K562 (cell line): ENCODE measurements around the gene SCARF2. TPM values are rescaled to one million over a fixed set of nuclear protein-coding genes. Genes with fewer than 3 reads are reported as not detected.

ENCODE experiments used
- ARID3B ChIP-seq: fragments of 250-450 bp; sonication (Bioruptor Pico); IDR thresholded peaks from 2 replicates; pipeline ENCODE4 v1.4.0; 2020; ENCODE audit warnings: borderline replicate concordance
- CHD1 ChIP-seq: fragments of 200-600 bp; sonication (generic); IDR thresholded peaks from one replicate; pipeline ENCODE4 v1.6.1; 2012; ENCODE audit warnings: mild to moderate bottlenecking, moderate library complexity, low read length, inconsistent platforms
- DIDO1 ChIP-seq: fragments of 450-650 bp; IDR thresholded peaks from 2 replicates; pipeline ENCODE4 v1.6.1; 2016; ENCODE audit warnings: low read depth, missing biosample characterization, missing genetic modification characterization
- ETV1 ChIP-seq: fragments of 450-650 bp; conservative IDR thresholded peaks from 2 replicates; pipeline ENCODE4 v1.6.1; 2016; ENCODE audit warnings: missing genetic modification characterization, control low read depth, low read depth, missing compliant biosample characterization
- GABPB1 ChIP-seq: sonication (generic); formaldehyde crosslinking; IDR thresholded peaks from 2 replicates; pipeline ENCODE4 v1.8.0; 2022; ENCODE audit warnings: mild to moderate bottlenecking, missing genetic modification reagents
- GTF2A2 ChIP-seq: IDR thresholded peaks from 2 replicates; pipeline ENCODE4 v1.6.1; 2016; ENCODE audit warnings: mild to moderate bottlenecking, missing genetic modification characterization, missing compliant biosample characterization
- IRF2 ChIP-seq: sonication (generic); formaldehyde crosslinking; IDR thresholded peaks from 2 replicates; pipeline ENCODE4 v1.8.1; 2022; ENCODE audit warnings: mild to moderate bottlenecking, missing genetic modification reagents
- JUN ChIP-seq, 2 experiments: sonication (generic) in 1 of 2; formaldehyde crosslinking in 1 of 2; IDR thresholded peaks; 2 replicates each; pipeline versions ENCODE4 v1.6.1 to v1.8.0; 2012 to 2022; ENCODE audit warnings: borderline replicate concordance in 2 of 2, mild to moderate bottlenecking in 2 of 2, improper control_type of control experiment in 1 of 2, low read depth in 1 of 2, low read length in 1 of 2, missing genetic modification reagents in 1 of 2
- MCM3 ChIP-seq: fragments of 450-650 bp; IDR thresholded peaks from 2 replicates; pipeline ENCODE4 v1.6.1; 2016
- NCOA6 ChIP-seq: fragments of 450-650 bp; IDR thresholded peaks from 2 replicates; pipeline ENCODE4 v1.6.1; 2017; ENCODE audit warnings: mild to moderate bottlenecking
- NFXL1 ChIP-seq: fragments of 450-650 bp; formaldehyde crosslinking; IDR thresholded peaks from 2 replicates; pipeline ENCODE4 v1.4.0; 2021; ENCODE audit warnings: mild to moderate bottlenecking
- NRF1 ChIP-seq, 2 experiments: fragments of 450-650 bp; IDR thresholded peaks in 1 of 2; conservative IDR thresholded peaks in 1 of 2; 2 replicates each; pipeline ENCODE4 v1.6.1; 2014; ENCODE audit warnings: mild to moderate bottlenecking in 2 of 2
- POLR2H ChIP-seq: IDR thresholded peaks from 2 replicates; pipeline ENCODE4 v1.6.1; 2016; ENCODE audit warnings: missing genetic modification characterization, low read depth, mild to moderate bottlenecking, control low read depth, missing compliant biosample characterization, moderate library complexity
- RBM34 ChIP-seq: fragments of 200-400 bp; formaldehyde crosslinking; IDR thresholded peaks from 2 replicates; pipeline ENCODE4 v1.6.1; 2018; ENCODE audit warnings: low read length, borderline replicate concordance; ENCODE audit not compliant: insufficient read depth
- RBM39 ChIP-seq: fragments of 200-400 bp; formaldehyde crosslinking; optimal IDR thresholded peaks from 2 replicates; pipeline ENCODE3; 2018; ENCODE audit warnings: low read depth, low read length
- SMC3 ChIP-seq: conservative IDR thresholded peaks from 2 replicates; pipeline ENCODE4 v1.6.1; 2011; ENCODE audit warnings: low read depth, low read length, improper control_type of control experiment; ENCODE audit not compliant: insufficient read depth
- STAT6 ChIP-seq: sonication (generic); formaldehyde crosslinking; IDR thresholded peaks from 2 replicates; pipeline ENCODE4 v1.8.1; 2023; ENCODE audit warnings: mild to moderate bottlenecking, missing genetic modification reagents
- ZC3H8 ChIP-seq: fragments of 450-650 bp; IDR thresholded peaks from 2 replicates; pipeline ENCODE4 v1.6.1; 2017
- ZNF431 ChIP-seq: sonication (generic); formaldehyde crosslinking; IDR thresholded peaks from 2 replicates; pipeline ENCODE4 v1.8.0; 2022; ENCODE audit warnings: mild to moderate bottlenecking, missing genetic modification reagents
- ZNF75A ChIP-seq: fragments of 450-650 bp; formaldehyde crosslinking; IDR thresholded peaks from 2 replicates; pipeline ENCODE4 v1.4.0; 2020; ENCODE audit warnings: mild to moderate bottlenecking
- ZNF76 ChIP-seq: fragments of 250-450 bp; sonication (Bioruptor Pico); IDR thresholded peaks from 2 replicates; pipeline ENCODE4 v1.4.0; 2020; ENCODE audit warnings: mild to moderate bottlenecking, moderate library complexity, borderline replicate concordance
- ZZZ3 ChIP-seq: fragments of 450-650 bp; IDR thresholded peaks from 2 replicates; pipeline ENCODE4 v1.6.1; 2016; ENCODE audit warnings: antibody characterized with exemption, mild to moderate bottlenecking, moderate library complexity
- polyA plus RNA-seq, 8 experiments: library from polyadenylated mRNA; depleted of rRNA in 4 of 8; stranded (reverse) in 5 of 8; unstranded in 3 of 8; fragments of >200 nt; fragmentation: Nextera tagmentation in 2 of 8; fragmentation: Illumina TruSeq in 1 of 8; extraction: Ambion mirVana in 2 of 8; extraction: Trizol in 1 of 8; gene quantifications; 2 replicates each; pipeline versions ENCODE4 v1.2.1 to v1.2.3, GENCODE V29; 2011 to 2014; ENCODE audit warnings: inconsistent platforms in 1 of 8, missing spikeins in 1 of 8
- total RNA-seq, 7 experiments: library from RNA; depleted of rRNA in 6 of 7; stranded (reverse); fragments of >200 nt in 6 of 7; fragmentation: Illumina TruSeq in 2 of 7; extraction: Trizol in 2 of 7; gene quantifications; 2 replicates each; pipeline versions ENCODE4 v1.2.1 to v1.2.3, GENCODE V29; 2011 to 2021; ENCODE audit warnings: low replicate concordance in 1 of 7
- TF ChIP-seq, protein P1 (sequence below): fragments of 250-450 bp; sonication (Bioruptor Pico); IDR thresholded peaks from 2 replicates; pipeline ENCODE4 v1.5.0; 2021; ENCODE audit warnings: mild to moderate bottlenecking, borderline replicate concordance

Gene SCARF2
- total and polyA plus RNA-seq, 9 of the 15 experiments (the other 6 are each of a cell fraction or from before 2014, with no cell fraction given) = 0.06 to 0.32 (median 0.21) TPM; not detected in 5

DNA sequence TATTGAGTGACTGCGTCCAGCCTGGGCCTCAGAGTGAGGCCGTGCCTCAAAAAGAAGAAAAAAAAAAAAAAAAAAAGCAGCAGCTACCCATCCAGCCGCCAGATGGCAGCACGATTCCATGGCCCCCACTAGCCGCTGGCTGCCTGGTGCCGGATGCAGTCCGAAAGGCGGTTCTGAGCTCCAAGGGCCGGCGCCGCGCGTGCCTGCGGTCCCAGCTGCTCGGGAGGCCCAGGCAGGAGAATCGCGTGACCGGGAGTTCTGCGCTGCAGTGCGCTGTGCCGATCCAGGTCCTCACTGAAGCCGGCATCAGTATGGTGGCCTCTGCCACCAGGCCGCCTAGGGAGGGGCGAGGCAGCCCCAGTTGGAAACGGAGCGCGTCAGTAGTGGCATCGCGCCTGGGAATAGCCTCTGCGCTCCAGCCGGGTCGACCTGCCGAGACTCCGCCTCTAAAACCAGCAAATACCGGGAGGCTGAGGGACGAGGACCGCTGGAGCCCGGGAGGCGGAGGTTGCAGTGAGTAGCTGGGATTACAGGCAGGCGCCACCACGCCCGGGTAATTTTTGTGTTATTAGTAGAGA lies 19.3 kb downstream of the SCARF2 start (continued):
- no peak for TF ChIP-seq GTF2A2 (tag)
- peak; percentile 99 for TF ChIP-seq STAT6
- no peak for TF ChIP-seq NCOA6
- no peak for TF ChIP-seq ZNF75A (CRISPR knock-in tag)
- TF ChIP-seq NFXL1 (CRISPR knock-in tag) = no peak
- no peak for TF ChIP-seq DIDO1
- TF ChIP-seq ZNF76 (CRISPR knock-in tag) = peak; percentile 74
- TF ChIP-seq MCM3 = no peak
- peak; percentile 100 for TF ChIP-seq SMC3
- TF ChIP-seq NRF1 (conservative IDR thresholded peaks at IDR 0.05 in 1 of 2, IDR thresholded peaks at IDR 0.05 in 1 of 2) = peak; percentile 68 to 78
- TF ChIP-seq JUN (IDR thresholded peaks at IDR 0.05; ENCODE audit: borderline replicate concordance, low read depth, low read length) = peak; percentile 72
- no peak for TF ChIP-seq JUN (CRISPR knock-in tag; IDR thresholded peaks at IDR 0.05; ENCODE audit: borderline replicate concordance)
- TF ChIP-seq ZC3H8 = no peak
- TF ChIP-seq ZNF431 (CRISPR knock-in tag) = peak; percentile 64; the same call in 1 of the 2 replicates
- no peak for TF ChIP-seq RBM34
- TF ChIP-seq GABPB1 = peak; percentile 75; the same call in 1 of the 2 replicates
- 0 out of 2 replicates have a peak, but pooled peaks have one; percentile 57 for TF ChIP-seq IRF2 (CRISPR knock-in tag)
- TF ChIP-seq POLR2H = no peak
- TF ChIP-seq ZZZ3 = no peak
- TF ChIP-seq CHD1 = no peak
- peak; percentile 89 for TF ChIP-seq ETV1 (tag)
- 0 out of 2 replicates have a peak, but pooled peaks have one; percentile 10 for TF ChIP-seq ARID3B
- no peak for TF ChIP-seq RBM39
- TF ChIP-seq, protein P1, sequence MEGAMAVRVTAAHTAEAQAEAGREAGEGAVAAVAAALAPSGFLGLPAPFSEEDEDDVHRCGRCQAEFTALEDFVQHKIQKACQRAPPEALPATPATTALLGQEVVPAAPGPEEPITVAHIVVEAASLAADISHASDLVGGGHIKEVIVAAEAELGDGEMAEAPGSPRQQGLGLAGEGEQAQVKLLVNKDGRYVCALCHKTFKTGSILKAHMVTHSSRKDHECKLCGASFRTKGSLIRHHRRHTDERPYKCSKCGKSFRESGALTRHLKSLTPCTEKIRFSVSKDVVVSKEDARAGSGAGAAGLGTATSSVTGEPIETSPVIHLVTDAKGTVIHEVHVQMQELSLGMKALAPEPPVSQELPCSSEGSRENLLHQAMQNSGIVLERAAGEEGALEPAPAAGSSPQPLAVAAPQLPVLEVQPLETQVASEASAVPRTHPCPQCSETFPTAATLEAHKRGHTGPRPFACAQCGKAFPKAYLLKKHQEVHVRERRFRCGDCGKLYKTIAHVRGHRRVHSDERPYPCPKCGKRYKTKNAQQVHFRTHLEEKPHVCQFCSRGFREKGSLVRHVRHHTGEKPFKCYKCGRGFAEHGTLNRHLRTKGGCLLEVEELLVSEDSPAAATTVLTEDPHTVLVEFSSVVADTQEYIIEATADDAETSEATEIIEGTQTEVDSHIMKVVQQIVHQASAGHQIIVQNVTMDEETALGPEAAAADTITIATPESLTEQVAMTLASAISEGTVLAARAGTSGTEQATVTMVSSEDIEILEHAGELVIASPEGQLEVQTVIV (CRISPR knock-in tag) = no peak
